Stimulated activated CD4-positive, alpha-beta T cell treated with anti-CD3 and anti-CD28 coated beads, Interleukin-2, amount 100 ng/mL, for 48 hours (primary cell): ENCODE data around the gene CACNA2D1.
"Not testable (repeated sequence)": the region's sequence is repeated elsewhere in the genome, so short reads cannot be mapped to it uniquely, and the experiment has no call there.

Experiments used
- DNase-seq, 2 donors: peaks; one replicate each; pipeline ENCODE4 v3.0.0-alpha.2; 2020

The CACNA2D1 gene

GRCh38 chr7:82021036-82021435, 422.5 kb downstream of the CACNA2D1 start:
- DNase-seq: no peak

DNA sequence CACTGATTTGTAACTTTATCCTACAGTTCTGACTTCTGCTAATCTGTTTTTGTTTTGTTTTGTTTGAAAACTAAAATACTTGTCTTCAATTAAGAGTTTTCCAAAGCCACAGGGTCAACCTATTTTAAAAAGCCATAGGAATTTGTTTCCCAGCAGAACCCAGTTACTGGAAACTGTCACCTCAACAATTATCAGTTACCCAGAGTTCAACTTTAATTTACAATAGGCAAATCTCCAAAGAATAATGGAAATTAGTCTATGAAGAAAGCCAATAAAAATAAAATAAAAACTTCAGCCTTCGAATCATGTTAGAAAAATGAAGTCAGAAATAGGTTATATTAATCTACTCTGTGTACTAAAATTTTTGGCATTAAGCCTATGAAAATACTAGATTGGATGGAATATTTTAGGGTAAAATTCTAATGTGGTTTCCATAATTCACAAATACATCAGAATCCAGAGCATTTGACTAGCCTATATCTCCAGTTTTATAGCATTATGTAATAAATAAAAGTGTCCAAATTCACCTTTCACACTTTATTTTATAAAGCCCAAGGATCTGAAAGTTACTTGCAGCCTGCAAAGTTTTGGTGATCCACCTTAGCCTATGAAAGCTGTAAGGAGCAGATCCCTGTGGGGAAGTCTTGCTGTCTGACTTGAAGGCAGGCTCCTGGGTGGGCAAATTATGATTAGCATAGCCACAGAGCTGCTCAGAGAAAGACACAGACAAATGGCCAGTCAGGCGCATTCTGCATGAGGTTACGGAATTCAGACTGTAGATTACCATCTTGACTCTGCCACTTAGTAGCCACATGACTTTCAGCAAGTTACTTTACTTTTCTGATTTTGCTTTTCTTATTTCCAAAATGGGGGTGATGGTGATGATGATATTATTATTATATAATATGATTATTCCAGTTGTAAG, 423.8 kb downstream of the CACNA2D1 start:
- no peak for DNase-seq

DNA sequence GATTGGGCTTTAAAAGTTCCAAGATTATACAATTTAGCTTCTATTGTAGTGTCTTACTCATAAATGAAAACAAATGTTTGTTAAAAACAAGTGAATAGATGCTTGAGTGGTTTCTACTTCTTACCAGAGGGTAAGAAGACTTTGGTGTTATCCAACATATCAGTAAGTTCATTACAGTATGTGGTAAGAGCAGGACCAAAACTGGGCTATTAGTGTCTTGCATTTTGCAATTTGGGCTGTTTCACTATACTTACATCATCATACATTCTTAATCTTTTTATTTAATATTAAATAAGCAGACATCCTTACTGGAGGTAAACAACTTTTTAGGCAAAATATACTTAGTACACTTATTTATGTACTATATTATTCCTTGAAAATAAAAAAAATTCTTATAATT, 425.4 kb downstream of the CACNA2D1 start:
- no peak for DNase-seq

- DNase-seq: no peak
Measured at GRCh38 chr7:82017334-82017943, 426.1 kb downstream of the CACNA2D1 start.

- no peak for DNase-seq
Measured at GRCh38 chr7:82015751-82016150, 427.8 kb downstream of the CACNA2D1 start.

DNA sequence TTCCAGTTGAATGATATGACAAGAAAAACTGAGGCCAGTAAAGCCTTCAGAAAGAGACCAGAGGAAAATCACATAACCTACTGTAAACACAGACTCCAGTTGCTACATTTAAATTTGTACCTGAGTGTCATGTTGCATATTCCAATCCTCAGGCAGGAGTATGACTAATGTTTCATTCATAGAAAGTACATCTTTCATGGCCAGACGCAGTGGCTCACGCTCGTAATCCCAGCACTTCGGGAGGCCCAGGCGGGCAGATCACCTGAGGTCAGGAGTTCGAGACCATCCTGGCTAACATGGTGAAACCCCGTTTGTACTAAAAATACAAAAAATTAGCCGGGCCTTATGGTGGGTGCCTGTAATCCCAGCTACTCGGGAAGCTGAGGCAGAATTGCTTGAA, 429.0 kb downstream of the CACNA2D1 start:
- not testable (repeated sequence) for DNase-seq

DNA sequence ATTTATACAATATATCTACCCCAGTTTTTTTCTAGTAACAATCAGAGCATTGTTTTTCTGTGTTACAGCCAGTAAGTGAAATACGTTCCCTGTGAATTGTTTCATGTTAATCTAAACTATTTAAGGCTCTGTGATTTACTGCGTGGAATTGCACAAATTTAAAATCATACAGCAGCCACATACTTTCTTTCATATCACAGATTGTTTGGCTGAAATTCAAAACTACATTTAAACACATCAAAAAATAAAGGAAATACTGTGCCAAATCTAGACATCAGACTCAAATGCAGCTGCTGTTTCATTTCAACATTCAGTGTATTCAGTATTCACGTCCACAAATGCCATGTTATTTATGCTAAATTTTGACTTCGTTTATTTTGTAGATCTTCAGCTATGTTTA, 431.1 kb downstream of the CACNA2D1 start:
- no peak for DNase-seq

DNA sequence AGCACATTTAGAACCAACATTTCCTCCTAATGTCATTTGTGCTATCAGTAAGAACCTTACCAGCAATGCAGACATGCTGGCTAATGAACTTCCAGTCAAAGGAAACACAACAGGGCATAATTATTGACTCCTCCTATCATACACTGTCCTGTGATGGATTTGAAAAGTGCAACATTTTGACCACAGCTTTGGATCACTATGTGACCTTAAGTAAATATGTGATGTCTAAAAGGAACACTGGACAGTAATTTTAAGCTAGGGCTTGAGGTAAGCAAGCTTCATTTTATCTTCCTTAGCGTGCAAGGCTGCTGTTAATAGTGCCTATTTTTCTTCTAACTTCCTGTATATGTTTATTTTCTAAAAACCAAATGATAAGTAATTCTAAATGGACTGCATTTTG, 433.2 kb downstream of the CACNA2D1 start:
- no peak for DNase-seq

GRCh38 chr7:82007315-82007714, 436.3 kb downstream of the CACNA2D1 start:
- no peak for DNase-seq

GRCh38 chr7:82005056-82005455, 438.5 kb downstream of the CACNA2D1 start:
- no peak for DNase-seq

DNA sequence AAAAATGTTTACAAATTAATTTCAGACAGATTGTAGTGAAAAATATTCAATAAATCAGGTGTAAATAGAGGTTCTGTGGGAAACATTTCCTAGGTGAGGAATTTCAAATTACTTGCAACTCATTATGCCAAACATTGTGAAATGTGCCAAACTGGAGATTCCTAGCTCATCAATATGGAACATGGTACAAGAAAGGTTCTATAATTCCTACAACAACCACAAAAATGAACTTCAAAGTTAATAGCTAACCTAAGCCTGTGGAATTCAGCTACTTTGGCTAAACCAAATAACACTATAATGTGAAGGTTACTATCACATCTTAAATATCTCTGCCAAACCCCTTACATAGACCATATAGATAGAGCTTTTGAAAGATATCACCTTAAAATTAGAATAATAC, 450.4 kb downstream of the CACNA2D1 start:
- no peak for DNase-seq

DNA sequence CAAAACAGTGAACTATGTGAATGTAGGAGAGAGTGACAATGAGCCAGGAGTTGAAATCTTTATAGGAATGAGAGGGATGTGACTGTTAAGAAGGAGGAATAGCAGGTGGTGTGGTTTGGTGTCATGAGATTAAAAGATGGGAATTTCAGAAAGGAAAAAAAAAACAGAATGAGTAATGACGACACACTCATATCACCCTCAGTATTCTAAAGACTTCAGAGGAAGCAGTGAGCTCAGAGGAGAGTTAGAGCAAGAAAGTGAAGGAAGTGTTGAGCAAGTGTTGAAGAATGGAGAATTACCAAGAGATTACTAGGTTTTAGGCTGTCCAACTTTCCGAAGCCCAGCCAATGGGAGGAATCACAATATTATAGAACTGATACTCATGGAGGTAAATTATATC, 453.2 kb downstream of the CACNA2D1 start:
- DNase-seq: no peak

DNA sequence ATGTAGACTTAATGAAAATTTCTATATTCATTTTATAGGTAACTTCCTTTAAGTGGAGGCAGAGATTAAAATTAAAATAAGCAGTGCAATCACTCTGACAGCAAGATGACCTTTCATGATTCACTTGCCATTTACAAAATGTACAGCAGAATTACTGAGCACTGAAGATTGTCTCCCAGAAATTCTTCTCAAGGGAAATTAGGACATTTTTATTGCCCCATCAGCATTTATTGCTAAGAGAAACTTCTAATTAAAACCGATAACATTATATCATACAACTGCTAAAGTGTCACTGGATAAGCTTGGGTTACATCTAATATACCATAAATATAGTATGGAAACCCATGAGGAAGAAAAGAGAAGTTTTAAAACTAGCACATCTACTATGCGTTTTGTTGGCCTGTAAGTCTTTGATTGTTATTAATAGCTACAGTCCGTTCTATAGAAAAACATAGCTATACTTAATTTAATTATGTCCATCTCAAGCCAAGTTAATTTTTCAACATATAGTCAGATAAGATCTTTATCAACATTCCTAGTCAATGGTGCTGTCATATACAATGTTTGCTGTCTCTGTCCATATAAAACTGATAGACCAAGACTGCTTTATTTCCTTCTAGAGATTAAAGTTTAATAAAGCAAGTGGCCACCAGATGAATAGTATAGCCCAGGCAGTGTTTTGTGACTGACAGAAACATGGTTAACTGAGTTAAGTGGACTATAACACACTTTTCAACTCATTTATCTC, 456.7 kb downstream of the CACNA2D1 start:
- no peak for DNase-seq

DNA sequence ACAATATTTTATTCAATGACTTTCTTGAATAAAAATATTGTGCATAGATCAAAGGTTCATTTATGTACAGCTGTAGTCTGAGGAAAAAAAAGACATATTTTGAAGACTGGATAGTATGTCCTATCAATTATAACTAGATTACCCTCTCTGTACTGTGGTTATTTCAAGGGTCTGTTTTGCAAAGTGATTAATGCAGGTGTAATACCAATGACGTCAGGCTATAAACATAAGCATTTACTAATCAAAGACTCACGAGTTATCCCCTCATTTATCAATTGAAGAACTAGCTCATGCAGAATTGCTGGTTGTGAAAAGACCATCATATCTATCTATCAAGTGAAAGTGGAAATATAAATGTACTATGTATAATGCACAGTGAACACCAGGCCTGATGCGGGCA, 460.2 kb downstream of the CACNA2D1 start:
- no peak for DNase-seq

GRCh38 chr7:81973117-81973516, 470.5 kb downstream of the CACNA2D1 start:
- DNase-seq: no peak

- DNase-seq: no peak
Measured at GRCh38 chr7:81960026-81960425, 483.6 kb downstream of the CACNA2D1 start.

GRCh38 chr7:81957517-81957916, 486.1 kb downstream of the CACNA2D1 start:
- no peak for DNase-seq

- no peak for DNase-seq
Measured at GRCh38 chr7:81956520-81956919, 487.1 kb downstream of the CACNA2D1 start.

GRCh38 chr7:81949306-81949705, 494.3 kb downstream of the CACNA2D1 start:
- DNase-seq: no peak

DNA sequence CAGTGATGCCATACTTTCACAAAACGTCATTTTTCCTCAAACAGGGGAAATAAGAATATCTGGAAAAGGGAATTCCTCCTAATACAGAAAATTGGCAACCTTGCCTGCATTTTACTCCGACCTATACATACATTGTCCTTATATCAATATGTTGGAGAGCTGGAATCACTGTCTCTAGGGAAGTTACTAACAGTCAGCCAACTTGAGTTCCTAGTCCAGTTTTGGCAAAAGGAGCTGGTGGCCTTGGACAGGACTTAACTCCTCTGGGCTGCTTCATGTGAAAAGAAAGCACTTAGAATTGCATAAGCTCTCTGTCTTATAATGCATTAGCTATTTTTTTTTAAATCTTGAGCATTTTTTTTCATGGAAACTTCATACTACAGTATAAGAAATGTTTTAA, 499.5 kb downstream of the CACNA2D1 start:
- no peak for DNase-seq

DNA sequence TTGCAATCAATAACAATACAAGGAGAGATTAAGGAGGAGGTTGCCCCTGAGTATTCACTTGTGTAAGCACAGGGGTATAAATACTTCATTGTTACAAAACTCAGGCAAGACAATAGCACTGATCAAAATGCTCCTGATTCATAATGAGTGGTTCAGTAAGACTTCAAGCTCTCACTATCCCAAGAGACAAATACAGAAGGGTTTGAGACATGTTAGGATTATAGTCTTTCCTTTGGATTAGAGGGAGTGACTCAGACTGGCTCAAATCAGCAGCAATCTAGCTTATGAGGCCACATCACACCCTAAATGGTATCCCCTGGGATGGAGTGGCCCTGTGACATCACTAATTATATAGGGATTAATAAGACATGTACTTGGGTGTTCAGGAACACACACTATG, 506.5 kb downstream of the CACNA2D1 start:
- DNase-seq: no peak

GRCh38 chr7:81934596-81935301, 508.8 kb downstream of the CACNA2D1 start:
- DNase-seq: no peak

- DNase-seq: no peak
Measured at GRCh38 chr7:81932936-81933335, 510.6 kb downstream of the CACNA2D1 start.
